ENCODE data around the gene PPP1R12B. TPM values are rescaled to one million over a fixed set of nuclear protein-coding genes. Genes with fewer than 3 reads are reported as not detected.
"Not testable (repeated sequence)": the region's sequence is repeated elsewhere in the genome, so short reads cannot be mapped to it uniquely, and the experiment has no call there.

The PPP1R12B gene
- total and polyA plus RNA-seq, 2 donors (not counting 3 experiments of a cell fraction or from before 2014, with no cell fraction given) = 8.4 to 11.5 TPM

GRCh38 chr1:202623075-202623474 is 274.6 kb downstream of the PPP1R12B start:
- TF ChIP-seq POLR2AphosphoS5 (IDR thresholded peaks at IDR 0.05; ENCODE audit: insufficient read depth, low read depth, low read length) = no peak
- TF ChIP-seq MAX (IDR thresholded peaks at IDR 0.05; ENCODE audit: insufficient read depth, insufficient read length) = no peak
- TF ChIP-seq GATA2 (IDR thresholded peaks at IDR 0.05; ENCODE audit: insufficient read depth, insufficient read length, low read depth, low read length) = no peak
- TF ChIP-seq POLR2A (IDR thresholded peaks at IDR 0.05; ENCODE audit: low read depth, low read length) = no peak
- no peak for TF ChIP-seq CTCF (IDR thresholded peaks at IDR 0.05; ENCODE audit: extremely low read depth in 1 of 2, insufficient read depth in 1 of 2, low read depth in 1 of 2, low read length in 2 of 2)
- no peak for TF ChIP-seq MYC (IDR thresholded peaks at IDR 0.05; ENCODE audit: low read depth, low read length)
- no peak for TF ChIP-seq FOS (IDR thresholded peaks at IDR 0.05; ENCODE audit: borderline replicate concordance, insufficient read depth, low read length)
- no peak for TF ChIP-seq JUN (IDR thresholded peaks at IDR 0.05; ENCODE audit: borderline replicate concordance, insufficient read depth, insufficient read length, low read depth)
- TF ChIP-seq EZH2 (IDR thresholded peaks at IDR 0.05; ENCODE audit: borderline replicate concordance, low read depth, low read length, severe bottlenecking) = no peak
- Histone ChIP-seq H3K4me2 (ENCODE audit: insufficient read depth, low read length) (no peak overlapping the region), H2AFZ (ENCODE audit: low read depth, low read length) (no peak overlapping the region), H3K4me1 (ENCODE audit: control insufficient read depth, extremely low read depth, insufficient read depth, low read length) (no peaks in the 10 kb centered on the region), H3K27ac (ENCODE audit: insufficient read depth, low read depth, low read length) (no peak overlapping the region), H3K27me3 (ENCODE audit: control insufficient read depth in 2 of 2, insufficient read depth in 2 of 2, low read length in 2 of 2) (no peaks in the 10 kb centered on the region), H3K9me1 (replicated peaks; ENCODE audit: control insufficient read depth, extremely low read depth, insufficient read depth, low read length) (no peaks in the 10 kb centered on the region), H3K9ac (replicated peaks; ENCODE audit: extremely low read depth, insufficient read depth, low read length) (no peak overlapping the region), H3K79me2 (ENCODE audit: control insufficient read depth, insufficient read depth, low read length) (no peaks in the 10 kb centered on the region), H4K20me1 (replicated peaks; ENCODE audit: control insufficient read depth, extremely low read depth, insufficient read depth, low read length) (no peaks in the 10 kb centered on the region), H3K4me3 (replicated peaks in 1 of 3; ENCODE audit: insufficient read depth in 1 of 3, low read depth in 1 of 3, low read length in 3 of 3) (no peak overlapping the region), H3K36me3 (ENCODE audit: control insufficient read depth in 2 of 2, extremely low read depth in 1 of 2, insufficient read depth in 2 of 2, low read length in 2 of 2) (no peaks in the 10 kb centered on the region), H3K9me3 (replicated peaks; ENCODE audit: control insufficient read depth, insufficient read depth, low read length) (no peaks in the 10 kb centered on the region)
- ChIA-PET CTCF (interaction anchor here (1.4 to 1.5 kb wide), 2 partner anchors 97 to 122 kb away, joined by 7 to 10 read pairs; no protein-coding TSS in a partner anchor), POLR2A (no interaction called here)
- dilution Hi-C loops (cut with MboI; ENCODE audit: extremely low pct_ligation_motif_present, low sequenced_read_pairs) (no loop called here), intact Hi-C loops (cut with micrococcal nuclease) (no loop called here)
- DNase-seq (ENCODE audit: low read depth, low spot score) = no peak
- BruUV-seq (replicated peaks) = no TSS peak
- FAIRE-seq = no peak

- H3K79me2 ChIP-seq (ENCODE audit: control insufficient read depth, insufficient read depth, low read length); FAIRE-seq; H3K27ac ChIP-seq (ENCODE audit: insufficient read depth, low read depth, low read length); BruUV-seq (replicated peaks); H4K20me1 ChIP-seq (replicated peaks; ENCODE audit: control insufficient read depth, extremely low read depth, insufficient read depth, low read length); DNase-seq (ENCODE audit: low read depth, low spot score); H3K9ac ChIP-seq (replicated peaks; ENCODE audit: extremely low read depth, insufficient read depth, low read length); H3K36me3 ChIP-seq (ENCODE audit: control insufficient read depth in 2 of 2, extremely low read depth in 1 of 2, insufficient read depth in 2 of 2, low read length in 2 of 2); H3K9me3 ChIP-seq (replicated peaks; ENCODE audit: control insufficient read depth, insufficient read depth, low read length); dilution Hi-C loops (cut with MboI; ENCODE audit: extremely low pct_ligation_motif_present, low sequenced_read_pairs); H2AFZ ChIP-seq (ENCODE audit: low read depth, low read length); POLR2A ChIA-PET; H3K4me1 ChIP-seq (ENCODE audit: control insufficient read depth, extremely low read depth, insufficient read depth, low read length); H3K4me2 ChIP-seq (ENCODE audit: insufficient read depth, low read length); intact Hi-C loops (cut with micrococcal nuclease); H3K4me3 ChIP-seq (replicated peaks in 1 of 3; ENCODE audit: insufficient read depth in 1 of 3, low read depth in 1 of 3, low read length in 3 of 3); H3K9me1 ChIP-seq (replicated peaks; ENCODE audit: control insufficient read depth, extremely low read depth, insufficient read depth, low read length); H3K27me3 ChIP-seq (ENCODE audit: control insufficient read depth in 2 of 2, insufficient read depth in 2 of 2, low read length in 2 of 2): not testable (repeated sequence)
- CTCF ChIA-PET = interaction anchor here (0.5 to 1.5 kb wide), 3 partner anchors 96 to 141 kb away, joined by 4 to 10 read pairs (median 7); no protein-coding TSS in a partner anchor
Measured at GRCh38 chr1:202623476-202623875, 275.0 kb downstream of the PPP1R12B start.
